NCI-H2029 treated with DMSO at 0.1 percent for 48 hours (cell line): ENCODE measurements around the gene TEX29.

Source experiments
- DNase-seq: peaks from one replicate; lab custom pipeline; 2025; lab: John Stamatoyannopoulos, UW

TEX29 gene

GRCh38 chr13:111368091-111368490, 47.6 kb downstream of the TEX29 start:
- no peak for DNase-seq

GRCh38 chr13:111370147-111370546, 49.7 kb downstream of the TEX29 start:
- no peak for DNase-seq

- no peak for DNase-seq
These were observed 50.4 kb downstream of the TEX29 start for GRCh38 chr13:111370570-111371535.

- no peak for DNase-seq
These were observed 51.3 kb downstream of the TEX29 start for GRCh38 chr13:111371720-111372119.

GRCh38 chr13:111372651-111373425, 52.4 kb downstream of the TEX29 start:
- peak; percentile 37 for DNase-seq

GRCh38 chr13:111373486-111373885, 53.0 kb downstream of the TEX29 start:
- DNase-seq = peak; percentile 10

GRCh38 chr13:111380431-111380830, 60.0 kb downstream of the TEX29 start:
- DNase-seq = no peak

- DNase-seq = no peak
These were observed 62.0 kb downstream of the TEX29 start for GRCh38 chr13:111382411-111382810.

GRCh38 chr13:111382877-111383276, 62.4 kb downstream of the TEX29 start:
- DNase-seq = no peak

GRCh38 chr13:111383591-111384440, 63.4 kb downstream of the TEX29 start:
- DNase-seq = no peak

- no peak for DNase-seq
These were observed 64.2 kb downstream of the TEX29 start for GRCh38 chr13:111384441-111385182.

- DNase-seq = no peak
These were observed 64.9 kb downstream of the TEX29 start for GRCh38 chr13:111385183-111385857.

- no peak for DNase-seq
These were observed 66.8 kb downstream of the TEX29 start for GRCh38 chr13:111387026-111387871.

- no peak for DNase-seq
These were observed 67.6 kb downstream of the TEX29 start for GRCh38 chr13:111387945-111388600.

- DNase-seq = no peak
These were observed 68.5 kb downstream of the TEX29 start for GRCh38 chr13:111388851-111389500.

GRCh38 chr13:111389621-111390521, 69.4 kb downstream of the TEX29 start:
- no peak for DNase-seq

GRCh38 chr13:111390522-111391270, 70.3 kb downstream of the TEX29 start:
- DNase-seq = no peak
